Activated CD8-positive, alpha-beta memory T cell treated with anti-CD3 and anti-CD28 coated beads for 36 hours (primary cell): ENCODE measurements around the gene ABR. TPM values are rescaled to one million over a fixed set of nuclear protein-coding genes. Genes with fewer than 3 reads are reported as not detected.
"Not testable (repeated sequence)": the region's sequence is repeated elsewhere in the genome, so short reads cannot be mapped to it uniquely, and the experiment has no call there.

ENCODE experiments used
- CTCF ChIA-PET: fragments of 350-600 bp; sonication (Branson Sonifier 250); formaldehyde crosslinking; loops from one replicate; lab custom pipeline; 2021; ENCODE audit warnings: antibody characterized with exemption; lab: Charles Lee
- POLR2A ChIA-PET: fragments of 350-600 bp; sonication (Branson Sonifier 250); formaldehyde crosslinking; loops from one replicate; lab custom pipeline; 2021; ENCODE audit warnings: antibody characterized with exemption; lab: Charles Lee
- total RNA-seq, 2 experiments: library from RNA; stranded (reverse); gene quantifications; one replicate each; pipeline ENCODE4 v1.2.3, GENCODE V29; 2021

Gene ABR
- total RNA-seq, 2 experiments from 2014 or later, result 52.5 to 56.2 TPM

GRCh38 chr17:1160591-1161390 lies 19.0 kb downstream of the ABR start:
- POLR2A ChIA-PET, result no interaction called here
- CTCF ChIA-PET, result interaction anchor here (1.3 kb wide), 1 partner anchor 26 kb away, joined by 4 read pairs; no protein-coding TSS in a partner anchor

GRCh38 chr17:1159431-1160180 lies 20.2 kb downstream of the ABR start:
- ChIA-PET CTCF (interaction anchor here (1.3 kb wide), 1 partner anchor 27 kb away, joined by 4 read pairs; no protein-coding TSS in a partner anchor), POLR2A (no interaction called here)

GRCh38 chr17:1158879-1159278 lies 20.9 kb downstream of the ABR start:
- ChIA-PET POLR2A (no interaction called here), CTCF (no interaction called here)

GRCh38 chr17:1156864-1157263 lies 22.9 kb downstream of the ABR start:
- CTCF ChIA-PET, result interaction anchor here (1.1 to 1.2 kb wide), 2 partner anchors 22 to 34 kb away, joined by 3 to 5 read pairs; no protein-coding TSS in a partner anchor

GRCh38 chr17:1154704-1155103 lies 25.1 kb downstream of the ABR start:
- ChIA-PET POLR2A (no interaction called here), CTCF (no interaction called here)

More at GRCh38 chr17:1156864-1157263, 22.9 kb downstream of the ABR start:
- POLR2A ChIA-PET, result no interaction called here

- ChIA-PET POLR2A (no interaction called here), CTCF (interaction anchor here (0.8 kb wide), 1 partner anchor 33 kb away, joined by 3 read pairs; no protein-coding TSS in a partner anchor)
These were observed 25.8 kb downstream of the ABR start for GRCh38 chr17:1153795-1154546.

- POLR2A ChIA-PET, result not testable (repeated sequence)
- CTCF ChIA-PET, result interaction anchor here (0.7 kb wide), 1 partner anchor 310 kb away, joined by 3 read pairs; no protein-coding TSS in a partner anchor
These were observed 27.2 kb downstream of the ABR start for GRCh38 chr17:1152582-1152981.

- ChIA-PET CTCF (no interaction called here), POLR2A (no interaction called here)
These were observed 28.7 kb downstream of the ABR start for GRCh38 chr17:1150863-1151600.

- ChIA-PET POLR2A (no interaction called here), CTCF (interaction anchor here (0.5 kb wide), 1 partner anchor 175 kb away, joined by 5 read pairs; no protein-coding TSS in a partner anchor)
These were observed 29.9 kb downstream of the ABR start for GRCh38 chr17:1149869-1150268.

GRCh38 chr17:1147664-1148063 lies 32.1 kb downstream of the ABR start:
- ChIA-PET POLR2A (no interaction called here), CTCF (no interaction called here)

- CTCF ChIA-PET, result interaction anchor here (0.6 kb wide), 1 partner anchor 121 kb away, joined by 3 read pairs; no protein-coding TSS in a partner anchor
- POLR2A ChIA-PET, result no interaction called here
These were observed 33.1 kb downstream of the ABR start for GRCh38 chr17:1146561-1147265.

GRCh38 chr17:1145311-1145986 lies 34.3 kb downstream of the ABR start:
- CTCF ChIA-PET, result no interaction called here

GRCh38 chr17:1144162-1144561 lies 35.6 kb downstream of the ABR start:
- ChIA-PET CTCF (no interaction called here), POLR2A (no interaction called here)

More at GRCh38 chr17:1145311-1145986, 34.3 kb downstream of the ABR start:
- POLR2A ChIA-PET, result no interaction called here

GRCh38 chr17:1143573-1143972 lies 36.2 kb downstream of the ABR start:
- CTCF ChIA-PET, result no interaction called here
- POLR2A ChIA-PET, result no interaction called here

- POLR2A ChIA-PET, result no interaction called here
These were observed 37.2 kb downstream of the ABR start for GRCh38 chr17:1142561-1142971.

GRCh38 chr17:1137465-1137894 lies 42.3 kb downstream of the ABR start:
- ChIA-PET POLR2A (no interaction called here), CTCF (no interaction called here)

More at GRCh38 chr17:1142561-1142971, 37.2 kb downstream of the ABR start:
- CTCF ChIA-PET, result interaction anchor here (0.6 to 1.4 kb wide), 2 partner anchors 20 to 87 kb away, joined by 3 read pairs; no protein-coding TSS in a partner anchor

GRCh38 chr17:1136748-1137147 lies 43.0 kb downstream of the ABR start:
- CTCF ChIA-PET, result no interaction called here
- POLR2A ChIA-PET, result no interaction called here
